Right lobe of liver (tissue), 6 donors: ENCODE measurements around the gene SLC39A9. TPM values are rescaled to one million over a fixed set of nuclear protein-coding genes. Genes with fewer than 3 reads are reported as not detected.
A peak's percentile ranks its signal among the peaks of the same experiment; 100 is the strongest.

Experiments
- ATAC-seq, 4 donors: fragments of 200-7000 bp; cut with Tn5 transposase; one replicate each; pipeline ENCODE4 v1.9.1; 2020; ENCODE audit warnings: mild to moderate bottlenecking in 4 of 4, moderate library complexity in 4 of 4
- DNase-seq, 3 donors: peaks; one replicate each; pipeline ENCODE4 v3.0.0-alpha.2; 2020
- H3K27ac ChIP-seq, 3 donors: fragments of 200-600 bp; one replicate each; pipeline ENCODE4 v1.8.0; 2022
- H3K27me3 ChIP-seq, 2 donors: fragments of 200-600 bp; one replicate each; pipeline ENCODE4 v1.8.0; 2022
- H3K36me3 ChIP-seq, 4 donors: fragments of 200-600 bp; sonication (generic) in 1 of 4; one replicate each; pipeline versions ENCODE4 v1.5.1 to v1.8.0; 2017 to 2022; ENCODE audit warnings: control low read depth in 1 of 4
- H3K4me1 ChIP-seq, 4 donors: fragments of 200-600 bp; sonication (generic) in 1 of 4; one replicate each; pipeline versions ENCODE4 v1.5.1 to v1.8.0; 2017 to 2022; ENCODE audit warnings: control low read depth in 1 of 4
- H3K4me3 ChIP-seq, 3 donors: fragments of 200-600 bp; one replicate each; pipeline ENCODE4 v1.8.0; 2022
- H3K9me3 ChIP-seq, 4 donors: fragments of 200-600 bp; sonication (generic) in 1 of 4; one replicate each; pipeline versions ENCODE4 v1.5.1 to v1.8.0; 2017 to 2022; ENCODE audit warnings: control low read depth in 1 of 4
- CTCF ChIP-seq, 4 donors: fragments of 200-600 bp in 3 of 4; fragments of 450-650 bp in 1 of 4; IDR thresholded peaks; one replicate each; pipeline versions ENCODE4 v1.5.1 to v1.8.0; 2016 to 2022; ENCODE audit warnings: antibody characterized with exemption in 4 of 4, mild to moderate bottlenecking in 2 of 4
- POLR2A ChIP-seq: fragments of 450-650 bp; IDR thresholded peaks from one replicate; pipeline ENCODE4 v1.6.1; 2017; ENCODE audit warnings: antibody characterized with exemption, mild to moderate bottlenecking
- WGBS: methylation state at CpG from one replicate; pipeline ENCODE4 v1.1.6; 2018; ENCODE audit warnings: low coverage, low lambda C conversion rate; ENCODE audit not compliant: insufficient coverage; ENCODE audit errors: missing lambda C conversion rate; 5-methylcytosine and 5-hydroxymethylcytosine counted together
- intact Hi-C, 2 donors: fragments of 100-400 bp; cut with DNase I; formaldehyde crosslinking; loops; one replicate each; pipeline versions ENCODE4 v1.11.2 to v1.14.1; 2022
- long read RNA-seq: library from polyadenylated mRNA; unstranded; transcript quantifications from one replicate; pipeline ENCODE4 v2.0.0, GENCODE V29; 2019
- total RNA-seq, 6 experiments: library from RNA; depleted of rRNA in 2 of 6; stranded (reverse); fragments of >200 nt in 2 of 6; fragmentation: NEBNext Ultra II Directional in 3 of 6; extraction: Animal tissue kit (Norgen Biotek cat#: 25700) in 3 of 6; gene quantifications; one replicate each; pipeline versions ENCODE4 v1.1.0 to v1.2.4, GENCODE V29; 2016 to 2023
- donor health status: DM: no; HTN: yes; CAD: no.
- donor health status: DM: no; HTN: no; CAD: no.
- donor health status: DM: no; HTN: no; CAD: no.
- donor health status: DM: no; HTN: yes; CAD: no.
- donor health status: DM: no; HTN: yes; CAD: no.

SLC39A9 gene, protein sequence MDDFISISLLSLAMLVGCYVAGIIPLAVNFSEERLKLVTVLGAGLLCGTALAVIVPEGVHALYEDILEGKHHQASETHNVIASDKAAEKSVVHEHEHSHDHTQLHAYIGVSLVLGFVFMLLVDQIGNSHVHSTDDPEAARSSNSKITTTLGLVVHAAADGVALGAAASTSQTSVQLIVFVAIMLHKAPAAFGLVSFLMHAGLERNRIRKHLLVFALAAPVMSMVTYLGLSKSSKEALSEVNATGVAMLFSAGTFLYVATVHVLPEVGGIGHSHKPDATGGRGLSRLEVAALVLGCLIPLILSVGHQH
- total RNA-seq: 10 to 100 TPM; 44.7 to 78.2 (median 58.2) TPM
- long read RNA-seq: 0 reads

- TF ChIP-seq CTCF (IDR thresholded peaks at IDR 0.05) (no peak), POLR2A (peak; percentile 60)
- Histone ChIP-seq H3K4me1 (peaks cover 0 to 38% (median 11%) of the 10 kb centered on the region in 4 donors), H3K36me3 (peaks cover 4 to 31% (median 13%) of the 10 kb centered on the region in 4 donors), H3K9me3 (no peaks in the 10 kb centered on the region), H3K27ac (peak within 1 kb of the TSS; percentile 74 to 84 (median 79)), H3K4me3 (peak within 1 kb of the TSS; percentile 77 to 98 (median 90)), H3K27me3 (no peaks in the 10 kb centered on the region)
- 0% methylated on average over 24 of the region's 53 CpGs for WGBS
- intact Hi-C loops: no loop called here
- peak; percentile 95 to 97 (median 97) for DNase-seq
- ATAC-seq: peak; percentile 96 to 97 (median 96)
These were observed at the start of gene SLC39A9, which contains the start of gene ERH for GRCh38 chr14:69398053-69398817. Gene SLC39A9 (plus strand): TSS chr14:69398692. CDS start chr14:69399370, 678 bp downstream. Gene ERH (minus strand): TSS chr14:69398299. CDS start chr14:69398233, 66 bp downstream.

- no peak for DNase-seq
- TF ChIP-seq POLR2A (no peak), CTCF (IDR thresholded peaks at IDR 0.05) (no peak)
- no peak for ATAC-seq
- Histone ChIP-seq H3K27ac (no peak overlapping the region), H3K4me1 (no peaks in the 10 kb centered on the region), H3K27me3 (no peaks in the 10 kb centered on the region), H3K4me3 (no peak overlapping the region), H3K36me3 (no peaks in the 10 kb centered on the region), H3K9me3 (no peaks in the 10 kb centered on the region)
- 84% methylated on average over 6 of the region's 11 CpGs for WGBS
- intact Hi-C loops: no loop called here
These were observed 49.3 kb upstream of the SLC39A9 start for GRCh38 chr14:69349091-69349777.

DNA sequence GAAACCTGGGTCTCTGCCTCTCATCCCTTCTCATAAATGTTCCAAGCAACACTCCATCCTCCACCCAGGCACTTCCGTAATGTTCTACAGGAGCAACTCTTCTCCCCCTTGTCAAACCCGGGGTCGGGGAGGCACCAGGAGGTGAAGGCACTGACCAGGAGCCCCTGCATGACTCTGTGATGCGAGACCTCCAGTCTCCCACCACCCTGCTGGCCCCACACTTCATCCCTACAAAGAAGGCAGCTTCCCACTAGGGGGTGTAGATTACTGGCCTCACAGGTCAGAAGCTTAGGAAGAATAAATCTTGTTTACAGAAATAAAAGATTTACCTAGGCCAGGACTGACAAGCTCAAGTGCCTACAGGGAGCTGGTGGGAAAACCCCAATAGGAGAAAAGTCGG is 47.6 kb upstream of the SLC39A9 start:
- Histone ChIP-seq H3K36me3 (no peaks in the 10 kb centered on the region), H3K4me1 (no peaks in the 10 kb centered on the region), H3K27ac (no peak overlapping the region), H3K9me3 (no peaks in the 10 kb centered on the region), H3K27me3 (no peaks in the 10 kb centered on the region), H3K4me3 (no peak overlapping the region)
- intact Hi-C loops: no loop called here
- ATAC-seq (no peak), DNase-seq (no peak)
- WGBS: 70% methylated on average over 4 of the region's 5 CpGs
- no peak for TF ChIP-seq CTCF (IDR thresholded peaks at IDR 0.05)
- TF ChIP-seq POLR2A: no peak

DNA sequence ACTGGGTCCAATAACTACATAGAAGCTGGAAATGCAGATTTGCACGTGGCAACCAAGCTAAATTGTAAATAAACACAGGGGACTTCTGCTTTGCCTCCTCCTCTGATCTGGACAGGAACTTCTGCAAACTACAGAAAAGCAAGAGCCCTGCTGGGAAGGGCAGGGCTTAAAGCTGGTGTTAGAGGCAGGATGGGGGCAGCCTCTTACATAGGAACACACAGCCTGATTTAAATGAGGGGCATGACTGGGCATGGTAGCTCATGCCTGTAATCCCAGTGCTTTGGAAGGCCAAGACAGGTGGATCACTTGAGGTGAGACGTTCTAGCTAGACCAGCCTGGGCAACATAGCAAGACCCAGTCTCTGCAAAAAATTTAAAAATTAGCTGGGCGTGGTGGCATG is 47.1 kb upstream of the SLC39A9 start:
- ATAC-seq: no peak
- Histone ChIP-seq H3K27me3 (no peaks in the 10 kb centered on the region), H3K9me3 (no peaks in the 10 kb centered on the region), H3K36me3 (no peaks in the 10 kb centered on the region), H3K4me1 (no peaks in the 10 kb centered on the region), H3K27ac (no peak overlapping the region), H3K4me3 (no peak overlapping the region)
- TF ChIP-seq CTCF (IDR thresholded peaks at IDR 0.05) (no peak), POLR2A (no peak)
- no peak for DNase-seq
- intact Hi-C loops: no loop called here
- 52% methylated on average over 2 of the region's 3 CpGs for WGBS
